NCI-H128 (cell line): ENCODE data around the gene WDR70.
"Not testable (repeated sequence)": the region's sequence is repeated elsewhere in the genome, so short reads cannot be mapped to it uniquely, and the experiment has no call there.

ENCODE experiments used
- DNase-seq: peaks from one replicate; lab custom pipeline; 2025; ENCODE audit not compliant: unreplicated experiment; lab: John Stamatoyannopoulos, UW

Gene WDR70

GRCh38 chr5:37787742-37788141 is 408.6 kb downstream of the WDR70 start:
- no peak for DNase-seq

- DNase-seq: no peak
These were observed 410.9 kb downstream of the WDR70 start for GRCh38 chr5:37789991-37790390.

GRCh38 chr5:37791321-37791720 is 412.2 kb downstream of the WDR70 start:
- DNase-seq: no peak

- DNase-seq: no peak
These were observed 414.0 kb downstream of the WDR70 start for GRCh38 chr5:37792975-37793631.

GRCh38 chr5:37795292-37795691 is 416.2 kb downstream of the WDR70 start:
- not testable (repeated sequence) for DNase-seq

- DNase-seq: not testable (repeated sequence)
These were observed 417.3 kb downstream of the WDR70 start for GRCh38 chr5:37796435-37796834.

GRCh38 chr5:37799865-37800421 is 420.8 kb downstream of the WDR70 start:
- DNase-seq: no peak

GRCh38 chr5:37801521-37801920 is 422.4 kb downstream of the WDR70 start:
- no peak for DNase-seq
